Placental epithelial cell (primary cell): ENCODE data around the gene IRX5. TPM values are rescaled to one million over a fixed set of nuclear protein-coding genes. Genes with fewer than 3 reads are reported as not detected.

ENCODE experiments used
- total RNA-seq: library from RNA; depleted of rRNA; stranded (reverse); fragments of >200 nt; gene quantifications from 2 replicates; pipeline ENCODE4 v1.2.3, GENCODE V29; 2012

IRX5 gene
- total RNA-seq = 0.65 TPM in 1 of 2 replicates, not detected in the other

DNA sequence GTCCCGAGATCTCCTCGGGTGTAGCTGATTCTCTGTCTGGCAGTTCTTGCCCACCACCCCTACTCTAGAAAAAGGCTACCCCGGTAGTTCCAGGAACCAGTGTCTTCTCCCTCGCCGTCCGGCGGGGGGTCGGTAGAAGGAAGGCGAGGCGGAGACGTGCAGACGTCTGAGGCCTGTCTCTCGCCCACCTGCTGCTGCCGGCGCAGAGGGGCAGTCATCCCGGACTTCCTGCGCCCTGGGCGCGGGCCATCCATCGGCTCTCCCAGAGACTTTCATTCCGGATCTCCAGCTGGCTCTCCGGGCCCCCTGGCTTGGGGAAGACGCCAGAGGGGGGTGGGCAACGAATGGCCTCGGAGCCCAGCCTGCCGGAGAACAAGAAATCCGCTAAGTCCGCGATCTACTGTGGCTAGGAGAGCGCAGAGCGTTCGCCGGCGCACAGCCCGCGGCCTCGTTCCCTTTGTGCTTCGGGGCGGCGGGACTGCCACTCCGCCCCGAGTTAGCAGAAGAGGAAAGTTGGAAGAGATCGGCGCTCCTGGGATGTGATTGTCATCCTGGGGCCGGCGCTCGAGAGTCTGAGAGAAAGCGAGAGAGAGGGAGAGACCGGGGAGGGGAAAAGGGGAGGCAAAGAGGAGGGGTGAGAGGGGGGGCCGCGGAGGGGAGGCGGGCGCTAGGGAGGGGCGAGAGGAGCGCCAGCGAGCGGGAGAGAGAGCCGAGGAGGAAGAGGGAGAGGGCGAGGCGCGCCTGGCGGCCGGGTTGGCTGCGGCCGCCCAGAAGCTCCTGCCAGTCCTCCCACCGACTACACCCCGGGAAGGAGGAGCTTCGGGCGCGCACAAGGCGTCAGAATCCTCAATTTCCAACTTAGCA is at the start of gene IRX5:
IRX5 (plus strand) TSS at position 861 of the 864 bp plus-strand sequence. CDS start 334 bp downstream, outside the sequence.

